Activated CD4-positive, alpha-beta T cell treated with anti-CD3 and anti-CD28 coated beads, Interleukin-10, Interleukin-2, amounts not matched to agents 100 ng/mL and 50 ng/mL, durations not matched to agents 16 hours and 8 hours (primary cell): ENCODE data around the gene FLT3LG.
A peak's percentile ranks its signal among the peaks of the same experiment; 100 is the strongest.
"Not testable (repeated sequence)": the region's sequence is repeated elsewhere in the genome, so short reads cannot be mapped to it uniquely, and the experiment has no call there.

Source experiments
- DNase-seq: peaks from one replicate; pipeline ENCODE4 v3.0.0-alpha.2; 2020

Gene FLT3LG

GRCh38 chr19:49463960-49464740 lies 9.9 kb upstream of the FLT3LG start:
- no peak for DNase-seq

GRCh38 chr19:49465371-49465770 lies 8.6 kb upstream of the FLT3LG start:
- no peak for DNase-seq

GRCh38 chr19:49468199-49468598 lies 5.8 kb upstream of the FLT3LG start:
- no peak for DNase-seq

DNA sequence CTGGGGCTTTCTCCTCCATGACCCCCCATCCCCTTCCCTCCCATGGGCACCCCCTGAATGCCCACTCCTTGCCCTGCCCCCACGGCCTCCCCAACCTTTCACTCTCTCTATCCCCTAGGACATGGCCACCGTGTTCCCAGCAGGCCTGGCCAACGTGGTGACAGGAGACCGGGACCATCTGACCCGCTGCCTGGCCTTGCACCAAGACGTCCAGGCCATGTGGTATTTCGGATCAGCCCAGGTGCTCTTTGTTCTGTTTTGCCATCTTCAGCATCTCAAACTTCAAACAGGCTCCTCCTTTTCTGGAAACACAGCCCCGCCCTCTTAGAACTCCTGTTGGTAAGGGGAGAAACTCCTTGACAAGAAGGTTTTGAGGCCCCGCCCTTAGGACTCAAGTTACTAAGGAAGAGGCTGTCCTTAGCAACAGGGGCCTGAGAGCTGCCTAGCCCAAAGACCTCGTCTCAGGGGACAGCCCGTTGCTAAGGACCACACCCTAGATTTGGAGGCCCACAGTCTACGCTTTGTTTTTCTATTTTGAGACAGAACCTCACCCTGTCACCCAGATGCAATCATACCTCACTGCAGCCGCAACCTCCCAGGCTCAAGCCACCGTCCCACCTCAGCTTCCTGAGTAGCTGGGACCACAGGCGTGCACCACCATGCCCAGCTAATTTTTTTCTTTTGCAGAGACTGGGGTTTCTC lies 5.1 kb upstream of the FLT3LG start:
- peak; percentile 95 for DNase-seq

GRCh38 chr19:49469828-49470614 lies 4.0 kb upstream of the FLT3LG start:
- DNase-seq = peak; percentile 94

DNA sequence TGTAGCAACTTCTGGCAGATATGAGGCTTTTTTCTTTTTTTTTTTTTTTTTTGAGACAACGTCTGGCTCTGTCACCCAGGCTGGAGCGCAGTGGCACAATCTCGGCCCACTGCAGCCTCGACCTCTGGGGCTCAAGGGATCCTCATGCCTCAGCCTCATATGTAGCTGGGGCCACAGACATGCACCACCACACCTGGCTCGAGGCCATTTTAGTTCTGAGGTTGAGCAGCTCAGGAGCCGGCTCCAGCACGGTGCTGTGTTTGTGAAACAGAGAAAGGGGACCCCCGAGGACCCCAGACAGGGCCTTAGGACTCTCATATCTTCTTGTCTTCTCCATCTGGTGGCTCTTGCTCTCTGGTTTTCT lies 3.4 kb upstream of the FLT3LG start:
- DNase-seq = no peak

GRCh38 chr19:49472936-49473335 lies 1.1 kb upstream of the FLT3LG start:
- no peak for DNase-seq

DNA sequence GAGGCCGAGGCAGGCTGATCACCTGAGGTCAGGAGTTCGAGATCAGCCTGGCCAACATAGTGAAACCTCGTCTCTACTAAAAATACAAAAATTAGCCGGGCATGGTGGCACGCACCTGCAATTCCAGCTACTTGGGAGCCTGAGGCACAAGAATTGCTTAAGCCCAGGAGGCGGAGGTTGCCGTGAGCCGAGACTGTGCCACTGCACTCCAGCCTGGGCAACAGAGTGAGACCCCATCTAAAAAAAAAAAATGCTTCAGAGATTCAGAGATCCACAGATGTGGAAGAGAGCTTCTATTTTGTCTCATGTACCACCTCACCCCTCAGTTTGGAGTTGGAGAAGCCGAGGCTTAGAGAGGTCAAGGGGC lies 531 bp upstream of the FLT3LG start:
- DNase-seq = not testable (repeated sequence)

- no peak for DNase-seq
These were observed 518 bp downstream of the FLT3LG start for GRCh38 chr19:49474542-49474924.

DNA sequence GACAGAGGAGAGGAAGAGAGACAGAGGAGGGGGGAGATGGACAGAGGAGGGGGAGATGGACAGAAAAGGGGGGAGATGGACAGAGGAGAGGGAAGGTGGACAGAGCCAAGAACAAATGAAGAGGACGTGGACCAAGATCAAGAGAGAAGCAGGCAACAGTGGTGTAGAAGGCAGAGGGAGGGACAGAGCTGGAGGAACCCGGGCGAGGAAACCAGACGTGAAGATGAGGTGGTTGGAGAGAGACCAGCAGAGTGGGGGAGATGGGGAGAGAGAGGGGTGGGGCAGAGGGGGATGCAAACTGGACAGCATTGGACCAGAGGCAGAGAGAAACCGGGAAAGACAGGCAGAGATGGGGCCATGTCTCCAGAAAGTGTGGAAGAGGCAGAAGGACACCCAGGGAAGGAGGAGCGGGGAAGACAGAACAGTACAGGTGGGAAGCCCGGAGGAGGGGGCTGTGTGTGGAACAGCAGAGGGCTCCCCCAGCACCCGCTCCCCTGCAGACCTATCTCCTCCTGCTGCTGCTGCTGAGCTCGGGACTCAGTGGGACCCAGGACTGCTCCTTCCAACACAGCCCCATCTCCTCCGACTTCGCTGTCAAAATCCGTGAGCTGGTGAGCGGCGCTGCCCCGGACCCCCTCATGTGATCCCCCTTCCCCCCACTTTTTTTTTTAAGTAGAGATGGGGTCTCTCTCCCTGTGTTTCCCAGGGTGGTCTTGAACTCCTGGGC lies 1.3 kb downstream of the FLT3LG start:
- DNase-seq = no peak

GRCh38 chr19:49475995-49476880 lies 2.2 kb downstream of the FLT3LG start:
- DNase-seq = peak; percentile 89

GRCh38 chr19:49479975-49480628 lies 6.1 kb downstream of the FLT3LG start:
- no peak for DNase-seq

DNA sequence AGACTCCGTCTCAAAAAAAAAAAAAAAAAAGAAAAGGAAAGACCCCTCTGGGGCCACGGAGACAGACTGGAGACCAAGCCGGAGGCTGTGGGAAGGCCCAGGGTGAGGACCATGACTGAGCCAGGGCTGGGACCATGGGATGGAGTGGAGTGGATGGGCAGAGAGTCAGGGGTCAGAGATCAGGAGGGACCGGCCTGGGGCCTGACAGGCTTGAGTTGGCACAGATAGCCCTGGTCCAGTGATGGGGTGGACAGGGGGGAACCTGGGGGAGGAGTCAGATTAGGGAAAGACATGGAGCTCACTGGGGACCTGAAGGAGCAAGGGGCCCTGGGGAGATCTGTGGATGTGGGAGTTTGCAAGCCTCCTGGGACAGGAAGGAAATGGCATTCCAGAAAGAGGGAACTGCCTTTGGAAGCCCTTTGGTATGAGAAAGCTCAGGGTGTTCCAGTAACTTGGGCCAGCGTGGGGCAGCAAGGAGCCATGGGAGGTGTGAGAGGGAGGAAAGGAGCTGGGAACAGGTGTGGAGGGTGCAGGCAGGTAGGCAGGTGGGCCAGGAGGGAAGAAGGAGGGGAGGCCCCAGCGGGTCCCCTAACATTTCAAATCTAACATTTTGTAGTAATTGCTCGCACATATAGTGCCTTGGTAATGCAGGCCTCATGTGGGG lies 7.1 kb downstream of the FLT3LG start:
- no peak for DNase-seq

DNA sequence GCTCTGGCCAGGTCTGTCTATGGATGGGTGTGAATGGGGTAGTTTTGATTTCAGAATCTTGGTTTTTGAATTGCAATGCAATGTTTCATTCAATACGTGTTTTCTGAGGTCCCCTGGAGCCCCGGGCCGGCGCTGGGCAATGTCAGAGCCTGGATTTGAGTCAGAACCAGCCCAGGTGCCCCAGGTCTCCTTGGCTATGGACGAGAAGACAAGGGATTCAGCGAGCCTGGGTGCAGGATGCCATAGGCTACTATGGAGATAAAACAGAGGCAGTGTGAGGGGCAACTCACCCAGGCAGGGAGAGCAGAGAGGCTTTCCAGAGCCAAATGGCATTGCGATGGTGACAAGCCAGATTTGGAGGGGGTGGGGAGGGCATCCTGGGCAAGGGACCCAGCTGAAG lies 12.2 kb downstream of the FLT3LG start:
- no peak for DNase-seq

- DNase-seq = no peak
These were observed 12.8 kb downstream of the FLT3LG start for GRCh38 chr19:49486710-49487276.

GRCh38 chr19:49487277-49488045 lies 13.4 kb downstream of the FLT3LG start, which contains the start of gene RPL13A:
Gene RPL13A (plus strand): TSS chr19:49487608. CDS start chr19:49487630, 22 bp downstream.
- DNase-seq = peak; percentile 100

- DNase-seq = peak; percentile 42
These were observed 14.2 kb downstream of the FLT3LG start for GRCh38 chr19:49488046-49488862.

DNA sequence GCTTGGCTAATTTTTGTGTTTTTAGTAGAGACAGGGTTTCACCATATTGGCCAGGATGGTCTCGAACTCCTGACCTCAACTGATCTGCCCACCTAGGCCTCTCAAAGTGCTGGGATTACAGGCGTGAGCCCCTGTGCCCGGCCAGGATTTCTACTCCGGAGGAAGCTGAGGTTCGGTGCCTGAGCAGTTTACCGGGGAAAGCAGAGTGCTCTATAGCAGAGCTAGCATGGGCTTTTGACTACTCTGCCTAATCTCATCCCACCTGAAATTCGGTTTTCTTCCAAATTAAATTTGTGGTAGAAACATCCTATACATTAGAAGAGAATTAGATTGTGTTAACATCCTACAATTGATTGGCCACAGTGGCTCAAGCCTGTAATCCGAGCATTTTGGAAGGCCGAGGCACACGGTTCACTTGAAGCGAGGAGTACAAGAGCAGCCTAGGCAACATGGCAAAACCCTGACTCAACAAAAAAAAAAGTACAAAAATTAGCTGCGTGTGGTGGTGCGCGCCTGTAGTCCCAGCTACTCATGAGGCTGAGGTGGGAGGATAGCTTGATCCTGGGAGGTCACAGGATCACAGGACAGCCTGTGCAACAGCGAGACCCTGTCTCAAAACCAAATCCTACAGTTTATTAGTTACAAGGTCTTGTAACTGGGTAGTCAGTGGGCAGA lies 15.0 kb downstream of the FLT3LG start:
- DNase-seq = peak; percentile 28
